ENCODE results near the gene C11orf98. TPM values are rescaled to one million over a fixed set of nuclear protein-coding genes. Genes with fewer than 3 reads are reported as not detected.
"Not testable (repeated sequence)": the region's sequence is repeated elsewhere in the genome, so short reads cannot be mapped to it uniquely, and the experiment has no call there.

The C11orf98 gene
- polyA plus RNA-seq, 4 donors: 56.7 to 156 (median 135) TPM

DNA sequence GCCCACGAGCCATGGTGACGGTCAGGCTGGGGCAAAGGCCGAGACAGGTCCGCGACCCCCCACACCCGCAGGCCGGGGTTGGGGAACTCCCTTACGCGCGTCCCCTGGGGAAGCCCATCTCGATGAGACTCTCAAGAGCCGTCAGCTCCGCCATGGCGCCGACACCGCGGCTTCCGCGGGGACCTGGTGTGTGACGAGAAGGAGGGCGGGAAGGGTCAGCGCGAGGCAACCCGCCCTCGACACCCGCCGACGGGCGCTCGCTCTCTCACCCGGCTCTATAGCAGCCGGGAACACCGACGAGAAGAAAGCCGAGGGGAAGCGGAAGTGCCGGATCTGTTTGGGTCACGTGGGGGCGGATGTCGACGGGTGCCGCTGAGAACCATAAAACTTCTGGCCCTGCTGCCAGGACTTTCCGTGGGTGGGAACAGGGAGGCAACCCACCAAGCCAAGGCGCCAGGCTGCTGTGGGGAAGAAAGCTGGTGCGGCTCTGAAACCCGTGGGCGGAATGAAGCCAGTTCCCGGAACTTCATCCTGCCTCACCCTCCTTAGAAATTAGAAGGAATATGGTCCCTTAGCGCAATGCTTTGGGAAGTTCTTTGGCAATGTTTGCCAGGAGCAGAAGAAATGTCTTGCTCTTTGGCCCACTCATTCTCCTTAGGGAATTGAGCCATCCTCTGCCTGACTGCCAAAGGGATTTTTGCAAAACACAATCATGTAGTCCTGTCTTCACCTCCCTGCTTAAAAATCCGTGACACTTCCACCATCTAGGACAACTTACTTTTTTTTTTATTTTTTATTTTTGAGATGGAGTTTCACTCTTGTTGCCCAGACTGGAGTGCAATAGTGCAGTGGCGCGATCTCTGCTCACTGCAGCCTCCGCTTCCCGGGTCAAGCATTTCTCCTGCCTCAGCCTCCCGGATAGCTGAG lies 14.0 kb upstream of the C11orf98 start, which contains the start of gene UBXN1:
Gene UBXN1, minus strand, starts transcription at position 304 of the 927 bp plus-strand sequence. Its CDS starts 150 bp downstream, at position 154.
- peak within 1 kb of the TSS; percentile 85 to 97 (median 93) for H3K4me3 ChIP-seq (ENCODE audit: low read depth in 1 of 3, low read length in 3 of 3)
- WGBS, 3 donors: 2 to 7% (median 3%) methylated on average over 50 to 55 of the region's 55 CpGs
- peak within 1 kb of the TSS; percentile 70 to 88 (median 77) for H3K27ac ChIP-seq (ENCODE audit: low read depth in 1 of 3, low read length in 2 of 3)
- peaks cover 2 to 24% (median 3%) of the 10 kb centered on the region in 3 donors for H3K36me3 ChIP-seq (ENCODE audit: control insufficient read depth in 3 of 3, insufficient read depth in 2 of 3, low read depth in 1 of 3, low read length in 3 of 3)
- H3K9me3 ChIP-seq (ENCODE audit: control insufficient read depth in 2 of 2, insufficient read depth in 1 of 2, low read depth in 1 of 2, low read length in 1 of 2): no peaks in the 10 kb centered on the region
- no peak for FAIRE-seq
- H3K27me3 ChIP-seq (ENCODE audit: control insufficient read depth in 3 of 3, insufficient read depth in 3 of 3, low read length in 3 of 3): no peaks in the 10 kb centered on the region
- H3K4me1 ChIP-seq (ENCODE audit: control insufficient read depth in 3 of 3, insufficient read depth in 2 of 3, low read depth in 1 of 3, low read length in 2 of 3): peaks cover 2 to 10% (median 4%) of the 10 kb centered on the region in 3 donors
- peak; percentile 90 to 94 for DNase-seq

GRCh38 chr11:62678433-62678769 lies 13.4 kb upstream of the C11orf98 start:
- no peak for DNase-seq
- peaks cover 2 to 11% (median 4%) of the 10 kb centered on the region in 3 donors for H3K4me1 ChIP-seq (ENCODE audit: control insufficient read depth in 3 of 3, insufficient read depth in 2 of 3, low read depth in 1 of 3, low read length in 2 of 3)
- FAIRE-seq: no peak
- peak overlapping the region; percentile 85 to 97 (median 93) for H3K4me3 ChIP-seq (ENCODE audit: low read depth in 1 of 3, low read length in 3 of 3)
- no peaks in the 10 kb centered on the region for H3K27me3 ChIP-seq (ENCODE audit: control insufficient read depth in 3 of 3, insufficient read depth in 3 of 3, low read length in 3 of 3)
- no peaks in the 10 kb centered on the region for H3K9me3 ChIP-seq (ENCODE audit: control insufficient read depth in 2 of 2, insufficient read depth in 1 of 2, low read depth in 1 of 2, low read length in 1 of 2)
- H3K27ac ChIP-seq (ENCODE audit: low read depth in 1 of 3, low read length in 2 of 3): peak overlapping the region; percentile 70 to 88 (median 77)
- peaks cover 2 to 30% (median 3%) of the 10 kb centered on the region in 3 donors for H3K36me3 ChIP-seq (ENCODE audit: control insufficient read depth in 3 of 3, insufficient read depth in 2 of 3, low read depth in 1 of 3, low read length in 3 of 3)
- 2 to 4% (median 3%) methylated on average over 11 to 16 of the region's 16 CpGs for WGBS, 3 donors

- Histone ChIP-seq H3K27ac (ENCODE audit: low read depth in 1 of 3, low read length in 2 of 3) (no peak overlapping the region), H3K4me3 (ENCODE audit: low read depth in 1 of 3, low read length in 3 of 3) (peak overlapping the region in 2 of 3 donors; percentile 17 to 97)
Observed at GRCh38 chr11:62677714-62678113, 12.7 kb upstream of the C11orf98 start.

GRCh38 chr11:62677156-62677555 lies 12.1 kb upstream of the C11orf98 start:
- DNase-seq: no peak
- peaks cover 2 to 35% (median 3%) of the 10 kb centered on the region in 3 donors for H3K36me3 ChIP-seq (ENCODE audit: control insufficient read depth in 3 of 3, insufficient read depth in 2 of 3, low read depth in 1 of 3, low read length in 3 of 3)
- no peak overlapping the region for H3K27ac ChIP-seq (ENCODE audit: low read depth in 1 of 3, low read length in 2 of 3)
- 79 to 87% (median 81%) methylated on average over 6 of the region's 6 CpGs for WGBS, 3 donors
- no peak for FAIRE-seq
- no peaks in the 10 kb centered on the region for H3K27me3 ChIP-seq (ENCODE audit: control insufficient read depth in 3 of 3, insufficient read depth in 3 of 3, low read length in 3 of 3)
- H3K9me3 ChIP-seq (ENCODE audit: control insufficient read depth in 2 of 2, insufficient read depth in 1 of 2, low read depth in 1 of 2, low read length in 1 of 2): no peaks in the 10 kb centered on the region
- H3K4me3 ChIP-seq (ENCODE audit: low read depth in 1 of 3, low read length in 3 of 3): no peak overlapping the region
- H3K4me1 ChIP-seq (ENCODE audit: control insufficient read depth in 3 of 3, insufficient read depth in 2 of 3, low read depth in 1 of 3, low read length in 2 of 3): peaks cover 2 to 21% (median 4%) of the 10 kb centered on the region in 3 donors

More at GRCh38 chr11:62677714-62678113, 12.7 kb upstream of the C11orf98 start:
- no peak for FAIRE-seq
- Histone ChIP-seq H3K9me3 (ENCODE audit: control insufficient read depth in 2 of 2, insufficient read depth in 1 of 2, low read depth in 1 of 2, low read length in 1 of 2) (no peaks in the 10 kb centered on the region), H3K4me1 (ENCODE audit: control insufficient read depth in 3 of 3, insufficient read depth in 2 of 3, low read depth in 1 of 3, low read length in 2 of 3) (peaks cover 2 to 16% (median 4%) of the 10 kb centered on the region in 3 donors), H3K27me3 (ENCODE audit: control insufficient read depth in 3 of 3, insufficient read depth in 3 of 3, low read length in 3 of 3) (no peaks in the 10 kb centered on the region), H3K36me3 (ENCODE audit: control insufficient read depth in 3 of 3, insufficient read depth in 2 of 3, low read depth in 1 of 3, low read length in 3 of 3) (peaks cover 2 to 34% (median 3%) of the 10 kb centered on the region in 3 donors)
- WGBS, 3 donors: 76 to 83% (median 80%) methylated on average over 15 of the region's 15 CpGs
- no peak for DNase-seq

DNA sequence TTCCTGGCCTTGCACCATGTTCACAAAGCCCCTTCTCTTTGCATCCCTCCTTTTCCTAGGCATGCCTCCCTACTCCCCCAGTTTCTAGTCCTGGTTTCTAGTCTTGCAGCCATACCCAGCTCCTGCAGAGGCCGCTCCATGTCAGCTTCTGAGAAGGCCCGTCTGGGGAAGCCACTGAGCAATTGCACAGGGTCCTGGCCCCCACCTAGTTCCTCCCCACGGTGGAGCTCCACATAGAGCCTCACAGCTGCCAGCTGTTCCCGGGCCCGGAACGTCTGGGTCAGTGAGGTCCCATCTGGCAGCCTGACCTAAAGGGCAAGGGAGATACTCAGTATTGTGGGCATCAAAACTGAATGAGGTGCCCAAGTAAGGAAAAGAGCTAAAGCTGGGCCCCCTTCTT lies 11.7 kb upstream of the C11orf98 start:
- FAIRE-seq: no peak
- no peak for DNase-seq
- WGBS, 3 donors: 48 to 58% (median 54%) methylated on average over 6 of the region's 6 CpGs
- H3K27ac ChIP-seq (ENCODE audit: low read depth in 1 of 3, low read length in 2 of 3): peak overlapping the region in 1 of 3 donors; percentile 25
- peaks cover 2 to 21% (median 4%) of the 10 kb centered on the region in 3 donors for H3K4me1 ChIP-seq (ENCODE audit: control insufficient read depth in 3 of 3, insufficient read depth in 2 of 3, low read depth in 1 of 3, low read length in 2 of 3)
- H3K36me3 ChIP-seq (ENCODE audit: control insufficient read depth in 3 of 3, insufficient read depth in 2 of 3, low read depth in 1 of 3, low read length in 3 of 3): peaks cover 2 to 35% (median 3%) of the 10 kb centered on the region in 3 donors
- H3K27me3 ChIP-seq (ENCODE audit: control insufficient read depth in 3 of 3, insufficient read depth in 3 of 3, low read length in 3 of 3): no peaks in the 10 kb centered on the region
- H3K9me3 ChIP-seq (ENCODE audit: control insufficient read depth in 2 of 2, insufficient read depth in 1 of 2, low read depth in 1 of 2, low read length in 1 of 2): no peaks in the 10 kb centered on the region
- H3K4me3 ChIP-seq (ENCODE audit: low read depth in 1 of 3, low read length in 3 of 3): no peak overlapping the region

DNA sequence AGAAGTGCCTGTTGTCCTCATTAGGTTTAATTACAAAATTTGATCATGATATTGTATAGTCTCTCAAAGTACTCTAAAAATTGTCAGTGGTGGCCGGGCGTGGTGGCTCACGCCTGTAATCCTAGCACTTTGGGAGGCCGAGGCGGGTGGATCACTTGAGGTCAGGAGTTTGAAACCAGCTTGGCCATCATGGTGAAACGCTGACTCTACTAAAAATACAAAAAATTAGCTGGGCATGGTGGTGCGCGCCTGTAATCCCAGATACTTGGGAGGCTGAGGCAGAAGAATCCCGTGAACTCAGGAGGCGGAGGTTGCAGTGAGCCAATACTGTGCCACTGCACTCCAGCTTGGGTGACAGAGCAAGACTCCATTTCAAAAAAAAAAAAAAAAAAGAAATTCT lies 10.4 kb upstream of the C11orf98 start:
- H3K27me3 ChIP-seq (ENCODE audit: control insufficient read depth in 3 of 3, insufficient read depth in 3 of 3, low read length in 3 of 3); DNase-seq; H3K4me3 ChIP-seq (ENCODE audit: low read depth in 1 of 3, low read length in 3 of 3); H3K27ac ChIP-seq (ENCODE audit: low read depth in 1 of 3, low read length in 2 of 3); FAIRE-seq; H3K9me3 ChIP-seq (ENCODE audit: control insufficient read depth in 2 of 2, insufficient read depth in 1 of 2, low read depth in 1 of 2, low read length in 1 of 2): not testable (repeated sequence)
- WGBS, 3 donors: 90 to 95% (median 94%) methylated on average over 10 of the region's 10 CpGs
- Histone ChIP-seq H3K4me1 (ENCODE audit: control insufficient read depth in 3 of 3, insufficient read depth in 2 of 3, low read depth in 1 of 3, low read length in 2 of 3) (peaks cover 2 to 21% (median 4%) of the 10 kb centered on the region in 3 donors), H3K36me3 (ENCODE audit: control insufficient read depth in 3 of 3, insufficient read depth in 2 of 3, low read depth in 1 of 3, low read length in 3 of 3) (peaks cover 2 to 35% (median 3%) of the 10 kb centered on the region in 3 donors)

- Histone ChIP-seq H3K4me3 (ENCODE audit: low read depth in 1 of 3, low read length in 3 of 3) (no peak overlapping the region), H3K9me3 (ENCODE audit: control insufficient read depth in 2 of 2, insufficient read depth in 1 of 2, low read depth in 1 of 2, low read length in 1 of 2) (no peaks in the 10 kb centered on the region), H3K27me3 (ENCODE audit: control insufficient read depth in 3 of 3, insufficient read depth in 3 of 3, low read length in 3 of 3) (no peaks in the 10 kb centered on the region), H3K4me1 (ENCODE audit: control insufficient read depth in 3 of 3, insufficient read depth in 2 of 3, low read depth in 1 of 3, low read length in 2 of 3) (peaks cover 4 to 16% (median 9%) of the 10 kb centered on the region in 3 donors), H3K36me3 (ENCODE audit: control insufficient read depth in 3 of 3, insufficient read depth in 2 of 3, low read depth in 1 of 3, low read length in 3 of 3) (peaks cover 2 to 44% (median 3%) of the 10 kb centered on the region in 3 donors), H3K27ac (ENCODE audit: low read depth in 1 of 3, low read length in 2 of 3) (peak overlapping the region in 2 of 3 donors; percentile 27 to 89)
- FAIRE-seq (no peak), DNase-seq (no peak)
- WGBS, 3 donors: 53 to 79% (median 55%) methylated on average over 2 of the region's 2 CpGs
Observed at GRCh38 chr11:62673196-62673525, 8.2 kb upstream of the C11orf98 start.

GRCh38 chr11:62671608-62672389 lies 6.8 kb upstream of the C11orf98 start, which contains the start of the genes LBHD1 and UQCC3:
LBHD1 (minus strand) TSS chr11:62672267; CDS start chr11:62670031, 2,236 bp downstream.
UQCC3 (plus strand) TSS chr11:62671673; CDS start chr11:62671746, 73 bp downstream.
- DNase-seq: peak; percentile 84 to 92
- Histone ChIP-seq H3K4me1 (ENCODE audit: control insufficient read depth in 3 of 3, insufficient read depth in 2 of 3, low read depth in 1 of 3, low read length in 2 of 3) (peaks cover 4 to 16% (median 7%) of the 10 kb centered on the region in 3 donors), H3K27ac (ENCODE audit: low read depth in 1 of 3, low read length in 2 of 3) (peak within 1 kb of the TSS; percentile 77 to 89 (median 87)), H3K4me3 (ENCODE audit: low read depth in 1 of 3, low read length in 3 of 3) (peak within 1 kb of the TSS; percentile 61 to 80 (median 80)), H3K36me3 (ENCODE audit: control insufficient read depth in 3 of 3, insufficient read depth in 2 of 3, low read depth in 1 of 3, low read length in 3 of 3) (peaks cover 0 to 43% (median 6%) of the 10 kb centered on the region in 3 donors), H3K27me3 (ENCODE audit: control insufficient read depth in 3 of 3, insufficient read depth in 3 of 3, low read length in 3 of 3) (no peaks in the 10 kb centered on the region), H3K9me3 (ENCODE audit: control insufficient read depth in 2 of 2, insufficient read depth in 1 of 2, low read depth in 1 of 2, low read length in 1 of 2) (no peaks in the 10 kb centered on the region)
- WGBS, 3 donors: 0 to 1% (median 0%) methylated on average over 57 to 59 of the region's 59 CpGs
- FAIRE-seq: no peak

Measured in small intestine (tissue), 7 donors.